ENCODE measurements around the gene TSEN15.

GRCh38 chr1:184044603-184045376 is 6.7 kb upstream of the TSEN15 start:
- no peak for TF ChIP-seq POLR2A (conservative IDR thresholded peaks at IDR 0.05)
- TF ChIP-seq TBP (optimal IDR thresholded peaks at IDR 0.05; ENCODE audit: low read depth, low read length), result no peak
- TF ChIP-seq, protein P1, sequence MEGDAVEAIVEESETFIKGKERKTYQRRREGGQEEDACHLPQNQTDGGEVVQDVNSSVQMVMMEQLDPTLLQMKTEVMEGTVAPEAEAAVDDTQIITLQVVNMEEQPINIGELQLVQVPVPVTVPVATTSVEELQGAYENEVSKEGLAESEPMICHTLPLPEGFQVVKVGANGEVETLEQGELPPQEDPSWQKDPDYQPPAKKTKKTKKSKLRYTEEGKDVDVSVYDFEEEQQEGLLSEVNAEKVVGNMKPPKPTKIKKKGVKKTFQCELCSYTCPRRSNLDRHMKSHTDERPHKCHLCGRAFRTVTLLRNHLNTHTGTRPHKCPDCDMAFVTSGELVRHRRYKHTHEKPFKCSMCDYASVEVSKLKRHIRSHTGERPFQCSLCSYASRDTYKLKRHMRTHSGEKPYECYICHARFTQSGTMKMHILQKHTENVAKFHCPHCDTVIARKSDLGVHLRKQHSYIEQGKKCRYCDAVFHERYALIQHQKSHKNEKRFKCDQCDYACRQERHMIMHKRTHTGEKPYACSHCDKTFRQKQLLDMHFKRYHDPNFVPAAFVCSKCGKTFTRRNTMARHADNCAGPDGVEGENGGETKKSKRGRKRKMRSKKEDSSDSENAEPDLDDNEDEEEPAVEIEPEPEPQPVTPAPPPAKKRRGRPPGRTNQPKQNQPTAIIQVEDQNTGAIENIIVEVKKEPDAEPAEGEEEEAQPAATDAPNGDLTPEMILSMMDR (IDR thresholded peaks at IDR 0.05 in 2 of 3, conservative IDR thresholded peaks at IDR 0.05 in 1 of 3; ENCODE audit: insufficient read depth in 2 of 3, low read depth in 1 of 3, low read length in 3 of 3), result no peak
- TF ChIP-seq NFYB (IDR thresholded peaks at IDR 0.05; ENCODE audit: extremely low read depth, insufficient read length), result no peak
- TF ChIP-seq MXI1 (IDR thresholded peaks at IDR 0.05; ENCODE audit: low read depth, low read length), result no peak

Measured in K562 (cell line).